Neural cell (in vitro differentiated cells): ENCODE data around the gene HOXD1.

ENCODE experiments used
- EP300 ChIP-seq: fragments of 450-650 bp; conservative IDR thresholded peaks from 2 replicates; pipeline ENCODE4 v1.6.1; 2014; ENCODE audit warnings: antibody characterized with exemption, mild to moderate bottlenecking, moderate library complexity; ENCODE audit not compliant: poor library complexity, severe bottlenecking
- TF ChIP-seq, protein P1 (sequence below): fragments of 450-650 bp; IDR thresholded peaks from 2 replicates; pipeline ENCODE4 v1.5.1; 2014; ENCODE audit warnings: antibody characterized with exemption, mild to moderate bottlenecking, moderate library complexity; ENCODE audit not compliant: poor library complexity, severe bottlenecking

DNA sequence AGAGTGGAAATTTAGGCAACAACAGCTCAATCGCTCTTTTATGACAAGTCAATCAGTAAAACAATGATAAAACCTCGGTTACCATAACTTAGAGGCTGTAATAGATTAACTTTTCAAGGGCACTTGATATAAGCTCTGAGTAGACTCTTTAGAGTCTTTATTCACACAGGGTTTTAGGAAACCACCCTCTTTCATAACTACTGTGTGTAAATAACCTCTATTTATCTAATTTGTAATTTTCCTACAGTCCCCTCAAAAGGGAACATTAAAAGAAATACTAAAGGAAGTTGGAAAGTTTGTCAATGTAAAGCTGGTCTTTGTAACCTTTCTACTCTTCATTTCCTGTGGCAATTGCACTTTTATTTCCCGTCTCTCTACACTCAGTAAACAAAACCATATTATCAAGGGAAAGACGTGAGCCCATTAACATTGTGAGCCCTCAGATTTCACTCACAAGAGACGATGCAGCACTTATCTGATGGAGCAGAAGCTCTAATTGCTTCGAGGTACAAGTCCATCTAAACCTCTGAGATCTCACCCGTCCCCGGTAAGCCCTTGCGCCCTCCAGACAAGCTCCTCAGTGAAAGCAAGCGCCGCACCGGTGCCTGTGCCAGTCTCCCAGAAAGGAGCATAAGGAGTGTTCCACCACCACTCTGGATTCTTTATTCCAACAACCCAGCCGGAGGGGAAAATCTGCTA lies 1.1 kb upstream of the HOXD1 start:
- TF ChIP-seq, protein P1, sequence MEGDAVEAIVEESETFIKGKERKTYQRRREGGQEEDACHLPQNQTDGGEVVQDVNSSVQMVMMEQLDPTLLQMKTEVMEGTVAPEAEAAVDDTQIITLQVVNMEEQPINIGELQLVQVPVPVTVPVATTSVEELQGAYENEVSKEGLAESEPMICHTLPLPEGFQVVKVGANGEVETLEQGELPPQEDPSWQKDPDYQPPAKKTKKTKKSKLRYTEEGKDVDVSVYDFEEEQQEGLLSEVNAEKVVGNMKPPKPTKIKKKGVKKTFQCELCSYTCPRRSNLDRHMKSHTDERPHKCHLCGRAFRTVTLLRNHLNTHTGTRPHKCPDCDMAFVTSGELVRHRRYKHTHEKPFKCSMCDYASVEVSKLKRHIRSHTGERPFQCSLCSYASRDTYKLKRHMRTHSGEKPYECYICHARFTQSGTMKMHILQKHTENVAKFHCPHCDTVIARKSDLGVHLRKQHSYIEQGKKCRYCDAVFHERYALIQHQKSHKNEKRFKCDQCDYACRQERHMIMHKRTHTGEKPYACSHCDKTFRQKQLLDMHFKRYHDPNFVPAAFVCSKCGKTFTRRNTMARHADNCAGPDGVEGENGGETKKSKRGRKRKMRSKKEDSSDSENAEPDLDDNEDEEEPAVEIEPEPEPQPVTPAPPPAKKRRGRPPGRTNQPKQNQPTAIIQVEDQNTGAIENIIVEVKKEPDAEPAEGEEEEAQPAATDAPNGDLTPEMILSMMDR = no peak
- TF ChIP-seq EP300 = no peak
